Measurements from ENCODE around the gene ALOX12B. TPM values are rescaled to one million over a fixed set of nuclear protein-coding genes. Genes with fewer than 3 reads are reported as not detected.

Gene ALOX12B
- total RNA-seq (under 1 TPM in 1 of 6 donors, not detected in 5; 0.31 TPM), polyA plus RNA-seq (under 1 TPM in 1 of 2 donors, not detected in 1; 0.16 TPM)

- no peak within 1 kb of the TSS for H3K27ac ChIP-seq
- ATAC-seq, result no peak
- no peaks in the 10 kb centered on the region for H3K9me3 ChIP-seq
- no peaks in the 10 kb centered on the region for H3K36me3 ChIP-seq
- no peaks in the 10 kb centered on the region for H3K27me3 ChIP-seq
- DNase-seq, result peak in 1 of 6 donors; percentile 51
- intact Hi-C loops (cut with DNase I), result no loop called here
- FAIRE-seq, result no peak
- no peak for TF ChIP-seq CTCF (IDR thresholded peaks at IDR 0.05)
- H3K4me3 ChIP-seq, result no peak within 1 kb of the TSS
- no peaks in the 10 kb centered on the region for H3K4me1 ChIP-seq
- WGBS, 2 donors, result 71 to 76% methylated on average over 19 to 20 of the region's 20 CpGs
Observed at GRCh38 chr17:8087075-8087951, at the start of gene ALOX12B. Gene ALOX12B, minus strand, starts transcription at chr17:8087716. Its CDS starts 274 bp downstream, at chr17:8087442.

- WGBS, 2 donors, result 86 to 88% methylated on average over 4 of the region's 4 CpGs
- H3K4me3 ChIP-seq, result no peak overlapping the region
- no peak for TF ChIP-seq CTCF (IDR thresholded peaks at IDR 0.05)
- peaks cover 4 to 6% (median 5%) of the 10 kb centered on the region in 3 donors for H3K4me1 ChIP-seq
- H3K9me3 ChIP-seq, result no peaks in the 10 kb centered on the region
- no peaks in the 10 kb centered on the region for H3K36me3 ChIP-seq
- H3K27ac ChIP-seq, result no peak overlapping the region
- no peaks in the 10 kb centered on the region for H3K27me3 ChIP-seq
- FAIRE-seq (no peak), ATAC-seq (no peak), DNase-seq (peak in 1 of 6 donors; percentile 5)
- intact Hi-C loops (cut with DNase I), result no loop called here
Observed at GRCh38 chr17:8133941-8134340, 46.4 kb upstream of the ALOX12B start.

GRCh38 chr17:8133399-8133798 is 45.9 kb upstream of the ALOX12B start:
- Histone ChIP-seq H3K27me3 (no peaks in the 10 kb centered on the region), H3K4me3 (no peak overlapping the region), H3K4me1 (peaks cover 4 to 6% (median 4%) of the 10 kb centered on the region in 3 donors), H3K27ac (no peak overlapping the region), H3K9me3 (no peaks in the 10 kb centered on the region), H3K36me3 (no peaks in the 10 kb centered on the region)
- ATAC-seq (no peak), DNase-seq (peak in 2 of 6 donors; percentile 15 to 24), FAIRE-seq (no peak)
- no peak for TF ChIP-seq CTCF (IDR thresholded peaks at IDR 0.05)
- WGBS, 2 donors, result 69 to 74% methylated on average over 12 of the region's 12 CpGs
- intact Hi-C loops (cut with DNase I), result no loop called here

GRCh38 chr17:8131844-8132441 is 44.4 kb upstream of the ALOX12B start:
- 56 to 67% methylated on average over 3 of the region's 3 CpGs for WGBS, 2 donors
- DNase-seq (no peak), ATAC-seq (no peak), FAIRE-seq (no peak)
- Histone ChIP-seq H3K27me3 (no peaks in the 10 kb centered on the region), H3K36me3 (no peaks in the 10 kb centered on the region), H3K9me3 (no peaks in the 10 kb centered on the region), H3K4me3 (no peak overlapping the region), H3K4me1 (no peaks in the 10 kb centered on the region), H3K27ac (no peak overlapping the region)
- intact Hi-C loops (cut with DNase I), result no loop called here
- no peak for TF ChIP-seq CTCF (IDR thresholded peaks at IDR 0.05)

All from pancreas (tissue), 10 donors.